ENCODE results near the gene PACS2. TPM values are rescaled to one million over a fixed set of nuclear protein-coding genes. Genes with fewer than 3 reads are reported as not detected.

Gene PACS2
- total and polyA plus RNA-seq, 4 experiments from 2014 or later = 1.9 to 76.6 (median 39.3) TPM

Other genes with a start within 250 kb of the PACS2 start
- 10 to 100 TPM; 47.3 to 49.2 TPM for gene GPR132, start 249.3 kb upstream of the PACS2 start, total RNA-seq
- gene GPR132, start 249.3 kb upstream of the PACS2 start, polyA plus RNA-seq = 10 to 100 TPM in 1 of 2 donors, 1 to 10 TPM in 1; 4.9 to 40.0 TPM
- gene JAG2, start 146.0 kb upstream of the PACS2 start, total RNA-seq = under 1 TPM; 0.29 to 0.80 TPM
- gene JAG2, start 146.0 kb upstream of the PACS2 start, polyA plus RNA-seq = not detected
- gene NUDT14, start 133.4 kb upstream of the PACS2 start, total RNA-seq = 10 to 100 TPM; 17.4 to 18.0 TPM
- 10 to 100 TPM; 10.5 to 20.2 TPM for gene NUDT14, start 133.4 kb upstream of the PACS2 start, polyA plus RNA-seq
- gene BTBD6, start 66.2 kb upstream of the PACS2 start, total RNA-seq = 10 to 100 TPM; 52.0 to 56.7 TPM
- gene BTBD6, start 66.2 kb upstream of the PACS2 start, polyA plus RNA-seq = 10 to 100 TPM in 1 of 2 donors, 1 to 10 TPM in 1; 5.4 to 17.4 TPM
- 10 to 100 TPM; 49.7 to 56.0 TPM for gene BRF1, start 13.7 kb upstream of the PACS2 start, total RNA-seq
- gene BRF1, start 13.7 kb upstream of the PACS2 start, polyA plus RNA-seq = 10 to 100 TPM in 1 of 2 donors, 1 to 10 TPM in 1; 3.0 to 10.2 TPM
- 1 to 10 TPM; 4.7 to 7.5 TPM for gene TEX22, start 83.8 kb downstream of the PACS2 start, total RNA-seq
- gene TEX22, start 83.8 kb downstream of the PACS2 start, polyA plus RNA-seq = not detected
- 100 to 1,000 TPM; 122 to 123 TPM for gene MTA1, start 105.1 kb downstream of the PACS2 start, total RNA-seq
- gene MTA1, start 105.1 kb downstream of the PACS2 start, polyA plus RNA-seq = 1 to 10 TPM; 1.5 to 6.0 TPM
- 10 to 100 TPM; 12.1 to 13.0 TPM for gene CRIP2, start 160.1 kb downstream of the PACS2 start, total RNA-seq
- gene CRIP2, start 160.1 kb downstream of the PACS2 start, polyA plus RNA-seq = 100 to 1,000 TPM in 1 of 2 donors, 10 to 100 TPM in 1; 84.5 to 256 TPM
- 100 to 1,000 TPM; 276 to 290 TPM for gene CRIP1, start 172.1 kb downstream of the PACS2 start, total RNA-seq
- 1,000 to 10,000 TPM; 1,440 to 2,028 TPM for gene CRIP1, start 172.1 kb downstream of the PACS2 start, polyA plus RNA-seq
- 10 to 100 TPM; 25.4 to 30.2 TPM for gene TEDC1, start 176.5 kb downstream of the PACS2 start, total RNA-seq
- 10 to 100 TPM; 10.2 to 10.4 TPM for gene TEDC1, start 176.5 kb downstream of the PACS2 start, polyA plus RNA-seq
- 1 to 10 TPM; 5.4 to 6.3 TPM for gene TMEM121, start 211.8 kb downstream of the PACS2 start, total RNA-seq
- 1 to 10 TPM; 6.6 to 9.5 TPM for gene TMEM121, start 211.8 kb downstream of the PACS2 start, polyA plus RNA-seq

Measured in CD4-positive, alpha-beta memory T cell (primary cell).